Measurements from ENCODE around the gene TMEM218. TPM values are rescaled to one million over a fixed set of nuclear protein-coding genes. Genes with fewer than 3 reads are reported as not detected.

TMEM218 gene
- total and polyA plus RNA-seq, 9 donors: 22.3 to 27.1 (median 26.3) TPM

DNA sequence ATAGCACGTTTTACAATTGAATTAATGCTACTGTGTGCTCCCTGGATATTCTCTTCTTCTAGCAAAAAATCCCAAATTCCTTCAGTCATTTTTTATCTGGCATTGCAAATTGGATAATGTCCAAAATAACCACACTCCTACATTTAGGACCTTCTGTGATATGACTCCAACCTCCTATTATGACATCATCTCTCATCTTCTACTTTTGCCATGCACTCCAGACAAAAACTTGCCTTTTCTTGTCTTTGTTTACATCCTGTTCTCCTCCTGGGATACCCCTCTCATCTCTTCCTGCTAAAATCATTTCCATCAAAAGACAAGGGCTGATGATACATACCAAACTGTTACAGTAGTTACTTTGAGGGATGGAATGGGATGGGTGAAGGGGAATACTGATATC is 20.6 kb upstream of the TMEM218 start:
- Histone ChIP-seq H3K27ac (ENCODE audit: low read length) (no peak overlapping the region), H3K4me1 (ENCODE audit: control insufficient read depth, insufficient read depth, low read length) (no peaks in the 10 kb centered on the region), H3K36me3 (ENCODE audit: control insufficient read depth, insufficient read depth, low read length) (no peaks in the 10 kb centered on the region), H3K4me3 (ENCODE audit: low read length) (no peak overlapping the region), H3K27me3 (ENCODE audit: control insufficient read depth, insufficient read depth, low read length) (peaks cover 10% of the 10 kb centered on the region), H3K9me3 (replicated peaks; ENCODE audit: control insufficient read depth, low read depth, low read length) (no peaks in the 10 kb centered on the region)
- no peak for DNase-seq
- WGBS (ENCODE audit: insufficient coverage): 67% methylated on average over 1 of the region's 1 CpG

DNA sequence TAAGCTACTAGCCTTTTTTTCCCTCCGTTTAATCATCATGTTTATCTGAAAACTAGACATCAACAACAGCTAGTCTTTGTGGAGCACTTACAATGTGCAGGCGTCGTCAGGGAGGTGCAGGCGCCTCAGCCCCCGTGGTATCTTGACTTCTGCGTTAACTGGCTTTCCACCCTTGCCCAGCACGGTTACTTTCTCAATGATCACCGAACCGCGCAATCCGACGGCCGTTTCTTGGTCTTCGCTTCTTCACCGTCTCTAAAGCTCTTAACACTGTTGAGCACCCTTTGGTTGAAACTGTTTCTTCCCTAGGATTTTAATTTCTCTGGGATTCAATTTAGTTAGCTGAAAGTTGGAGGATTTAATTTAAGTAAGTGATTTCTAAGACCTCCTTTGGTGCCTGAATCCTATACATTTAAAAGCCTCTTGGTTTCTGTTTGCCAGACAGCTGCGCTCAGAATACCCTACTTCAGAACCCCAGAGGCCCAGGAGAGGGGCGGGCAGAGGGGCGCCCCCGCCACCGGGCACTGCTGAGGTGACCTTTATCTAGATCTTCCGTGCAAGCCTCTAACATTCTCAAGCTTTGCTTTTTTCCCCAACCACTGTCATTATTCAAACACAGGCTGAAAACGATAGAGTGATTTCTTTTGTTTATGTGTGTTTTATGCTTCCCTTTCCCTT is 18.0 kb upstream of the TMEM218 start:
- Histone ChIP-seq H3K27me3 (ENCODE audit: control insufficient read depth, insufficient read depth, low read length) (peaks cover 14% of the 10 kb centered on the region), H3K4me1 (ENCODE audit: control insufficient read depth, insufficient read depth, low read length) (no peaks in the 10 kb centered on the region), H3K27ac (ENCODE audit: low read length) (no peak overlapping the region), H3K9me3 (replicated peaks; ENCODE audit: control insufficient read depth, low read depth, low read length) (no peaks in the 10 kb centered on the region), H3K4me3 (ENCODE audit: low read length) (no peak overlapping the region), H3K36me3 (ENCODE audit: control insufficient read depth, insufficient read depth, low read length) (no peaks in the 10 kb centered on the region)
- DNase-seq: no peak
- 78% methylated on average over 15 of the region's 22 CpGs for WGBS (ENCODE audit: insufficient coverage)

DNA sequence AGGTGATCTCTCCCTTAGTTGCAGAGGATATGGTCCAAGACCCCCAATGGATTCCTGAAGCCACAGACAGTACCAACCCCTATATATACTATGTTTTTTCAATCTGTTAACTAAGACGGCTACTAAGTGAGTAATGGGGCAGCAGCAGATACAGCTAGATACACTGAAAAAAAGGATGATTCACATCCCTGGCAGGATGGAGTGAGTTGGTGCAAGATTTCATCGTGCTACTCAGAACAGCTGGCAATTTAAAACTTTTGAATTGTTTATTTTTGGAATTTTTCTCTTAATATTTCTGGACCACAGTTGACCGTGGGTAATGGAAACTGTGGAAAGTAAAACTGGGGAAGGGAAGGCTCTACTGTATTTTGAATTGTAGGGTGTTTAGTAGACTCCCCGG is 17.0 kb upstream of the TMEM218 start:
- no peak overlapping the region for H3K4me3 ChIP-seq (ENCODE audit: low read length)
- WGBS (ENCODE audit: insufficient coverage): 57% methylated on average over 1 of the region's 4 CpGs
- H3K27ac ChIP-seq (ENCODE audit: low read length): no peak overlapping the region
- no peaks in the 10 kb centered on the region for H3K36me3 ChIP-seq (ENCODE audit: control insufficient read depth, insufficient read depth, low read length)
- no peaks in the 10 kb centered on the region for H3K9me3 ChIP-seq (replicated peaks; ENCODE audit: control insufficient read depth, low read depth, low read length)
- H3K27me3 ChIP-seq (ENCODE audit: control insufficient read depth, insufficient read depth, low read length): peaks cover 14% of the 10 kb centered on the region
- peaks cover 3% of the 10 kb centered on the region for H3K4me1 ChIP-seq (ENCODE audit: control insufficient read depth, insufficient read depth, low read length)
- DNase-seq: no peak

DNA sequence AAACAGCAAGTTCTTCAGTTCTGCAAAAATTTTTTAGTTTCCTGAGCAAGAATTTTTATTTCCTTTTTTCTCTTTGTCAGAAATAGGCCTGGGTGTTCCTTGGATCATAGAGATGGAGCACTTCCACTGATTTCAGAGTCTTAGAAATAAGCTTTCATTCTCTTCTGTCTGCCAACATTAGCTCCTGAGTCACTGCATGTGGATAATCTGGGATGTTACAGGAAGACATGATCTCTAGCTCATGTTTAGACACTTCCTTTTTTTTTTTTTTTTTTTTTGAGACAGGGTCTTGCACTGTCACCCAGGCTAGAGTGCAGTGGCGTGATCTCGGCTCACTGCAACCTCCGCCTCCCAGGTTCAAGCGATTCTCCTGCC is 13.2 kb upstream of the TMEM218 start:
- Histone ChIP-seq H3K9me3 (replicated peaks; ENCODE audit: control insufficient read depth, low read depth, low read length) (no peaks in the 10 kb centered on the region), H3K36me3 (ENCODE audit: control insufficient read depth, insufficient read depth, low read length) (no peaks in the 10 kb centered on the region), H3K4me3 (ENCODE audit: low read length) (no peak overlapping the region), H3K27ac (ENCODE audit: low read length) (no peak overlapping the region), H3K27me3 (ENCODE audit: control insufficient read depth, insufficient read depth, low read length) (peaks cover 9% of the 10 kb centered on the region), H3K4me1 (ENCODE audit: control insufficient read depth, insufficient read depth, low read length) (peaks cover 7% of the 10 kb centered on the region)
- WGBS (ENCODE audit: insufficient coverage): no CpG with 5 or more reads among the region's 4 CpGs
- peak; percentile 19 for DNase-seq

DNA sequence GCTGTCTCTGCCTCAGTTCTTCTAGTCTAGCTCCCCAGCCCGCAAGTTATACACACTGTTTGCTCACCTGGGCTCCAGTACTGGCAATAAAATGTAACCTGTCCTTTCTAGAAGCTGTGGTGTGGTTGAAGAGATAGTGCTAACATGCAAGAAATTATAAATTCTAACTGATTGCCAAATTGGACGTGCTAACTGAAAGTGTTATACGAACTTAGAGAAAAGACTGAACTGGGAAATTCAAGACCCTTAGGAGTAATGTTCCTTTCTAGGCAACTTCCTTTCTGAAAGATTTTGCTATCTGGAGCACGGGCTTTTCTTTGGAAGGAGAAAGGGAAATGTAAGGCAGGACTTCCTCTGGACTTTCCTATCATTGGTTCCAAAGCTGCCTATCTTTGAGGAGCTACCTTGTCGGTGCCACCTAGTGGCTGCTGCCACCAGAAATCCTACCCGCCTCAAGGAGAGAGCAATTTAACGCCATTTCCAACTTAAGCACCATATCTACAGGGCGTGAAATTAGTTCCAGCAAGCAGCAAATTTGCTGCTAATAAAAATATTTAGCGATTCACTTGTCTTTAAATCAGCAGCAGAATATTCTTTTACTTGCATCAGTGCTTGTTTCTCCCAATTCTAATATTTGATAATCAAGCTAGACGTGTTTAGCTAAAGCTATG is 12.7 kb upstream of the TMEM218 start:
- H3K4me3 ChIP-seq (ENCODE audit: low read length): peak overlapping the region; percentile 14
- H3K4me1 ChIP-seq (ENCODE audit: control insufficient read depth, insufficient read depth, low read length): peaks cover 7% of the 10 kb centered on the region
- H3K27ac ChIP-seq (ENCODE audit: low read length): no peak overlapping the region
- no peaks in the 10 kb centered on the region for H3K36me3 ChIP-seq (ENCODE audit: control insufficient read depth, insufficient read depth, low read length)
- no peaks in the 10 kb centered on the region for H3K9me3 ChIP-seq (replicated peaks; ENCODE audit: control insufficient read depth, low read depth, low read length)
- H3K27me3 ChIP-seq (ENCODE audit: control insufficient read depth, insufficient read depth, low read length): peaks cover 6% of the 10 kb centered on the region
- 52% methylated on average over 5 of the region's 10 CpGs for WGBS (ENCODE audit: insufficient coverage)
- DNase-seq: peak; percentile 77

DNA sequence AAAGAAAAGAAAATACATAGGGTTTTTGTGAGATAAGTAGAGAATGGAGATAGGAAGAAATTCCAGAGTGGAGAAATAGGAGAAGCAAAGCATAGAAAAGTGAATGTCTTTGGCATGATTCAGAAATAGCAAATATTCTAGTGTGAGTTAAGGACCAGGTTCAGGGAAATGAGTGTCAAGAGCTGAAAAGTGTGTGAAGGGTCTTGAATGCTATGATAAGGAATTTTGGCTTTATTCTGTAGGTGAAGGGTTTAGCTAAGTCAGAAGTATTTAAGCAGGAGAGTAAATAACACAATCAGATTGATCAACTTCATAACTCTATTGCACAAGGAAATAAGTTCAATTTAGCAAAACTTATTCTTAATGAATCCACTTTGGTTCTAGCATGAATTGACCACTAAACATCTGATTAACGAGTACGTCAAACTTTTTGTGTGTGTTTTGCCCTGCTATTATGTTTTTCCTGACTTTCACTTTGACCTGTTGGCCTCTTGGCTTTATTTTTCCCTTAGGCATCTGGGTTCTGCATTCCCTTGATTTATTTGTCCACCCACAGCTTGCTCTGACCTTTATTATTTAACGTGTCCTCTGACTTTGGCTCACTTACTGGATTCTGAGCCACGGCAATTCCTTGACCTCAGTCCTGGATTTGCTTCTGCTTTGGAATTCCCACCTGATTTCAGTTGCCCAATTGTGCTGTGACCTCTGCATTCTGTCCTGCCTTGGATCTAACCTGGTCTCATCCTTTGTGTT is 11.9 kb upstream of the TMEM218 start:
- WGBS (ENCODE audit: insufficient coverage): 69% methylated on average over 4 of the region's 4 CpGs
- H3K36me3 ChIP-seq (ENCODE audit: control insufficient read depth, insufficient read depth, low read length): no peaks in the 10 kb centered on the region
- no peak overlapping the region for H3K4me3 ChIP-seq (ENCODE audit: low read length)
- H3K27me3 ChIP-seq (ENCODE audit: control insufficient read depth, insufficient read depth, low read length): peaks cover 4% of the 10 kb centered on the region
- H3K4me1 ChIP-seq (ENCODE audit: control insufficient read depth, insufficient read depth, low read length): peaks cover 7% of the 10 kb centered on the region
- no peak for DNase-seq
- no peak overlapping the region for H3K27ac ChIP-seq (ENCODE audit: low read length)
- H3K9me3 ChIP-seq (replicated peaks; ENCODE audit: control insufficient read depth, low read depth, low read length): no peaks in the 10 kb centered on the region

DNA sequence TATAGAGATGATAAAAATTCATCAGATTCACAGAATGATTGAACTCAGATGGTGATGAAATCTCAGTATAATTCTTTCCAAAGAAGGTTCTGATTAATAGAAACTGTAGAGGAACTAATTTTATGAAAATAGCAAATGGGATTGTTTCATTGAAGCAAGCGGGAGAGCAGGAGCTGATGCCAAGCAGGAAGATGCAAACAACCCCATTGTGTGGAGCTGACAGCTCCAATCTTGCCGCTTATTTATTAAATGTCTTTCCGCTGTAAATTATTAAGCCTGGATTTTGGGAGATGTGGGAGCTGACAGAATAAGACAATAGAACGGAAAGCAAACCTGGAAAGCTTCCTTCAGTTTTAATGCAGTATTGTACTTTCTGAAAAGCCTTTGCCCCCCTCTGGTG is 6.0 kb upstream of the TMEM218 start:
- Histone ChIP-seq H3K36me3 (ENCODE audit: control insufficient read depth, insufficient read depth, low read length) (no peaks in the 10 kb centered on the region), H3K4me3 (ENCODE audit: low read length) (no peak overlapping the region), H3K27ac (ENCODE audit: low read length) (no peak overlapping the region), H3K9me3 (replicated peaks; ENCODE audit: control insufficient read depth, low read depth, low read length) (no peaks in the 10 kb centered on the region), H3K27me3 (ENCODE audit: control insufficient read depth, insufficient read depth, low read length) (peaks cover 11% of the 10 kb centered on the region), H3K4me1 (ENCODE audit: control insufficient read depth, insufficient read depth, low read length) (peaks cover 4% of the 10 kb centered on the region)
- 90% methylated on average over 2 of the region's 4 CpGs for WGBS (ENCODE audit: insufficient coverage)
- no peak for DNase-seq

DNA sequence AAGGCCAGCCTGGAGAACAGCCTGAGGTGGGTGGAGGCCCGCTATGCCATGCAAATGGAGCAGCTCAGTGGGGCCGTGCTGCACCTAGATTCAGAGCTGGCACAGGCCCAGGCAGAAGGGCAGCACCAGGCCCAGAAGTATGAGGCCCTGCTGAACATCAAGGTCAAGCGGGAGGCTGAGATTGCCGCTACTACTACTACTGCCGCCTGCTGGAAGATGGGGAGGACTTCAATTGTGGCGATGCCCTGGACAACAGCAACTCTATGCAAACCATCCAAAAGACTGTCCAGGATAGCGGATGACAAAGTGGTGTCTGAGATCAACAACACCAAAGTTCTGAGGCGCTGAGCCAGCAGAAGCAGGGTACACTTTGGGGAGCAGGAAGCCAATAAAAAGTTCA is 3.1 kb upstream of the TMEM218 start:
- 67% methylated on average over 7 of the region's 8 CpGs for WGBS (ENCODE audit: insufficient coverage)
- Histone ChIP-seq H3K36me3 (ENCODE audit: control insufficient read depth, insufficient read depth, low read length) (no peaks in the 10 kb centered on the region), H3K9me3 (replicated peaks; ENCODE audit: control insufficient read depth, low read depth, low read length) (no peaks in the 10 kb centered on the region), H3K27me3 (ENCODE audit: control insufficient read depth, insufficient read depth, low read length) (peaks cover 11% of the 10 kb centered on the region), H3K27ac (ENCODE audit: low read length) (no peak overlapping the region), H3K4me3 (ENCODE audit: low read length) (no peak overlapping the region), H3K4me1 (ENCODE audit: control insufficient read depth, insufficient read depth, low read length) (peaks cover 12% of the 10 kb centered on the region)
- no peak for DNase-seq

DNA sequence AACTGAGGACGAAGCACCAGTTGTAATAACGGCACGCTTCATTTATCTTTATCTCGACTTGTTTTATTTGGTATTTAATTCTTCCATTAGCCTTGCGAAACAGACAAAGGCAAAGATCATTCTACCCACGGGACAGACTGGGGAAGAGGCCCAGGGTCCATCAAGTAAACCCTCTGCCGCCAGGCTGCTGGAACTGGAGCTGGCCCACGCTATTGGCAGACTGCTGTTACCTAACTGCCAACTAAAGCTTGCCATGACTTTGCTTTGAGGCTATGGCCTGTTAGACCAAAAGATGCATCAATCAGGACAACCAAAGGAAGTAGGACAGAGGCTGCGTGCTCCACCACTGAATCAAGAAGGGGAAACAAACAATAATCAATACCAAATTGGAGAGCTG is 780 bp upstream of the TMEM218 start:
- 85% methylated on average over 7 of the region's 9 CpGs for WGBS (ENCODE audit: insufficient coverage)
- H3K27ac ChIP-seq (ENCODE audit: low read length): peak overlapping the region; percentile 39

DNA sequence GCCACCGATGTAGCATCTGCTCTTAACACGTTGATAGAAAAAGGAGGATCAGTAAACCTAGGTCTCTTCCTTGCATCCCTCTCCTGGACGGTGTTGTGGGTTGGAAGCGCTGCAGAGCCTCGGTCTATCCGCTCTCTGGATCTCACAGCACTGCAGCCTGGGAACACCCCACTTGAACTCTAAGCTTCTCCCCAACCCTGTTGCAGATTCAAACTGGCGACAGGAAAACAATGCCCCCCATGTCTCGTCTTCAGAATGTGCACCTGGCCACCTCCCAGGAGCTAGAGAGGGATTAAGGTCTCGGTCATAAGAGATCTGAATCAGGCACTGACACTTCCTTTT is 454 bp downstream of the TMEM218 start:
- WGBS (ENCODE audit: insufficient coverage): 0% methylated on average over 1 of the region's 9 CpGs
- no peaks in the 10 kb centered on the region for H3K9me3 ChIP-seq (replicated peaks; ENCODE audit: control insufficient read depth, low read depth, low read length)
- H3K27ac ChIP-seq (ENCODE audit: low read length): peak overlapping the region; percentile 90
- peak overlapping the region; percentile 96 for H3K4me3 ChIP-seq (ENCODE audit: low read length)
- H3K27me3 ChIP-seq (ENCODE audit: control insufficient read depth, insufficient read depth, low read length): peaks cover 11% of the 10 kb centered on the region
- no peak for DNase-seq
- no peaks in the 10 kb centered on the region for H3K36me3 ChIP-seq (ENCODE audit: control insufficient read depth, insufficient read depth, low read length)
- H3K4me1 ChIP-seq (ENCODE audit: control insufficient read depth, insufficient read depth, low read length): peaks cover 12% of the 10 kb centered on the region

More for the DNA sequence above, 780 bp upstream of the TMEM218 start:
- Histone ChIP-seq H3K9me3 (replicated peaks; ENCODE audit: control insufficient read depth, low read depth, low read length) (no peaks in the 10 kb centered on the region), H3K27me3 (ENCODE audit: control insufficient read depth, insufficient read depth, low read length) (peaks cover 11% of the 10 kb centered on the region), H3K4me1 (ENCODE audit: control insufficient read depth, insufficient read depth, low read length) (peaks cover 12% of the 10 kb centered on the region), H3K4me3 (ENCODE audit: low read length) (peak overlapping the region; percentile 36), H3K36me3 (ENCODE audit: control insufficient read depth, insufficient read depth, low read length) (no peaks in the 10 kb centered on the region)
- no peak for DNase-seq
